ENCODE data around the gene ST7. TPM values are rescaled to one million over a fixed set of nuclear protein-coding genes. Genes with fewer than 3 reads are reported as not detected.

The ST7 gene
- total and polyA plus RNA-seq, 7 donors = 5.3 to 37.7 (median 19.0) TPM

- Histone ChIP-seq H3K4me3 (no peak overlapping the region), H3K9me3 (no peaks in the 10 kb centered on the region), H3K4me1 (no peaks in the 10 kb centered on the region), H3K36me3 (peaks cover 0 to 3% (median 0%) of the 10 kb centered on the region in 4 donors), H3K27me3 (no peaks in the 10 kb centered on the region), H3K27ac (no peak overlapping the region)
- 86 to 92% methylated on average over 2 of the region's 2 CpGs for WGBS, 2 donors
- no peak for DNase-seq
- no peak for TF ChIP-seq EP300 (IDR thresholded peaks at IDR 0.05)
- TF ChIP-seq CTCF (IDR thresholded peaks at IDR 0.05) = no peak
- no peak for TF ChIP-seq POLR2A (IDR thresholded peaks at IDR 0.05)
- no peak for TF ChIP-seq POLR2AphosphoS5 (IDR thresholded peaks at IDR 0.05)
- intact Hi-C loops (cut with DNase I) = no loop called here
Observed at GRCh38 chr7:117178600-117178999, 225.3 kb downstream of the ST7 start.

GRCh38 chr7:117179701-117180100 is 226.4 kb downstream of the ST7 start:
- intact Hi-C loops (cut with DNase I) = no loop called here
- 87 to 91% methylated on average over 2 of the region's 2 CpGs for WGBS, 2 donors
- Histone ChIP-seq H3K9me3 (no peaks in the 10 kb centered on the region), H3K36me3 (no peaks in the 10 kb centered on the region), H3K4me1 (no peaks in the 10 kb centered on the region), H3K27ac (no peak overlapping the region), H3K4me3 (no peak overlapping the region), H3K27me3 (no peaks in the 10 kb centered on the region)
- no peak for DNase-seq
- TF ChIP-seq EP300 (IDR thresholded peaks at IDR 0.05) (no peak), POLR2AphosphoS5 (IDR thresholded peaks at IDR 0.05) (no peak), POLR2A (IDR thresholded peaks at IDR 0.05) (no peak), CTCF (IDR thresholded peaks at IDR 0.05) (no peak)

GRCh38 chr7:117183729-117184128 is 230.4 kb downstream of the ST7 start:
- Histone ChIP-seq H3K27ac (no peak overlapping the region), H3K4me3 (no peak overlapping the region), H3K27me3 (no peaks in the 10 kb centered on the region), H3K9me3 (no peaks in the 10 kb centered on the region), H3K36me3 (no peaks in the 10 kb centered on the region), H3K4me1 (no peaks in the 10 kb centered on the region)
- intact Hi-C loops (cut with DNase I) = no loop called here
- 96% methylated on average over 2 of the region's 2 CpGs for WGBS, 2 donors
- no peak for TF ChIP-seq CTCF (IDR thresholded peaks at IDR 0.05)
- no peak for DNase-seq

- 93 to 95% methylated on average over 2 of the region's 2 CpGs for WGBS, 2 donors
- Histone ChIP-seq H3K27ac (no peak overlapping the region), H3K9me3 (no peaks in the 10 kb centered on the region), H3K4me1 (no peaks in the 10 kb centered on the region), H3K36me3 (peaks cover 0 to 3% (median 0%) of the 10 kb centered on the region in 4 donors), H3K4me3 (no peak overlapping the region), H3K27me3 (no peaks in the 10 kb centered on the region)
- TF ChIP-seq POLR2AphosphoS5 (IDR thresholded peaks at IDR 0.05) (no peak), CTCF (IDR thresholded peaks at IDR 0.05) (no peak), EP300 (IDR thresholded peaks at IDR 0.05) (no peak), POLR2A (IDR thresholded peaks at IDR 0.05) (no peak)
- intact Hi-C loops (cut with DNase I) = no loop called here
- no peak for DNase-seq
Observed at GRCh38 chr7:117184367-117184766, 231.1 kb downstream of the ST7 start.

GRCh38 chr7:117185124-117185523 is 231.8 kb downstream of the ST7 start:
- intact Hi-C loops (cut with DNase I) = no loop called here
- H3K27ac ChIP-seq = no peak overlapping the region
- WGBS, 2 donors = 98 to 99% methylated on average over 3 of the region's 3 CpGs

More at GRCh38 chr7:117185124-117185523, 231.8 kb downstream of the ST7 start:
- no peaks in the 10 kb centered on the region for H3K9me3 ChIP-seq
- H3K4me1 ChIP-seq = no peaks in the 10 kb centered on the region
- peaks cover 0 to 10% (median 3%) of the 10 kb centered on the region in 4 donors for H3K36me3 ChIP-seq
- TF ChIP-seq EP300 (IDR thresholded peaks at IDR 0.05) (no peak), POLR2AphosphoS5 (IDR thresholded peaks at IDR 0.05) (no peak), CTCF (IDR thresholded peaks at IDR 0.05) (no peak), POLR2A (IDR thresholded peaks at IDR 0.05) (no peak)
- no peaks in the 10 kb centered on the region for H3K27me3 ChIP-seq
- H3K4me3 ChIP-seq = no peak overlapping the region
- DNase-seq = no peak

Data from sigmoid colon (tissue), 7 donors.